Cardiac muscle cell (in vitro differentiated cells and primary cell): ENCODE measurements around the gene DLG1. TPM values are rescaled to one million over a fixed set of nuclear protein-coding genes. Genes with fewer than 3 reads are reported as not detected.
A peak's percentile ranks its signal among the peaks of the same experiment; 100 is the strongest.

Experiments
- DNase-seq, 2 donors: peaks; one replicate each; pipeline versions ENCODE4 v3.0.0 to v3.0.0-alpha.2; 2010 to 2017; ENCODE audit warnings: low read depth in 1 of 2, low spot score in 1 of 2
- H3K27ac ChIP-seq: fragments of 200-600 bp; sonication (generic); 2 replicates; pipeline ENCODE4 v1.5.1; 2016
- H3K27me3 ChIP-seq: fragments of 200-600 bp; sonication (generic); 2 replicates; pipeline ENCODE4 v1.6.0; 2016; ENCODE audit warnings: control low read depth
- H3K36me3 ChIP-seq: fragments of 200-600 bp; sonication (generic); 2 replicates; pipeline ENCODE4 v1.5.1; 2016; ENCODE audit warnings: control low read depth
- H3K4me1 ChIP-seq: fragments of 200-600 bp; sonication (generic); 2 replicates; pipeline ENCODE4 v1.8.1; 2017; ENCODE audit warnings: low read depth, mild to moderate bottlenecking, mixed run types
- H3K4me3 ChIP-seq: fragments of 200-600 bp; sonication (generic); 2 replicates; pipeline ENCODE4 v1.5.1; 2016; ENCODE audit warnings: mild to moderate bottlenecking
- H3K9me3 ChIP-seq: fragments of 200-600 bp; sonication (generic); 2 replicates; pipeline ENCODE4 v1.5.1; 2017; ENCODE audit warnings: low read depth, mild to moderate bottlenecking, control low read depth
- CTCF ChIP-seq: IDR thresholded peaks from 2 replicates; pipeline ENCODE4 v1.5.1; 2012; ENCODE audit warnings: low read depth, mild to moderate bottlenecking, low read length
- polyA plus RNA-seq: library from polyadenylated mRNA; unstranded; fragments of >200 nt; fragmentation: Nextera tagmentation; extraction: Ambion mirVana; gene quantifications from 2 replicates; pipeline ENCODE4 v1.2.1, GENCODE V29; 2016
- total RNA-seq: library from RNA; depleted of rRNA; stranded (reverse); fragments of >200 nt; gene quantifications from 2 replicates; pipeline ENCODE4 v1.2.3, GENCODE V29; 2016

DLG1 gene
- total and polyA plus RNA-seq, 2 experiments from 2014 or later, result 42.8 to 61.4 TPM

- H3K4me3 ChIP-seq, result no peak overlapping the region
- no peaks in the 10 kb centered on the region for H3K27me3 ChIP-seq
- peaks cover 11% of the 10 kb centered on the region for H3K4me1 ChIP-seq
- DNase-seq, result no peak
- H3K36me3 ChIP-seq, result peaks cover 3% of the 10 kb centered on the region
- H3K9me3 ChIP-seq, result no peaks in the 10 kb centered on the region
- H3K27ac ChIP-seq, result no peak overlapping the region
- no peak for TF ChIP-seq CTCF
These were observed 1.9 kb upstream of the DLG1 start for GRCh38 chr3:197300361-197300760.

- Histone ChIP-seq H3K27me3 (no peaks in the 10 kb centered on the region), H3K4me1 (peaks cover 11% of the 10 kb centered on the region), H3K4me3 (peak overlapping the region; percentile 82), H3K36me3 (peaks cover 8% of the 10 kb centered on the region), H3K27ac (peak overlapping the region; percentile 96), H3K9me3 (no peaks in the 10 kb centered on the region)
- TF ChIP-seq CTCF, result no peak
- peak; percentile 13 to 63 for DNase-seq
These were observed 788 bp upstream of the DLG1 start for GRCh38 chr3:197298945-197299854.

- no peak for TF ChIP-seq CTCF
- DNase-seq, result peak; percentile 91 to 93
- H3K27ac ChIP-seq, result peak overlapping the region; percentile 96
- H3K4me3 ChIP-seq, result peak overlapping the region; percentile 82
- H3K27me3 ChIP-seq, result no peaks in the 10 kb centered on the region
- no peaks in the 10 kb centered on the region for H3K9me3 ChIP-seq
- H3K36me3 ChIP-seq, result peaks cover 8% of the 10 kb centered on the region
- peaks cover 11% of the 10 kb centered on the region for H3K4me1 ChIP-seq
These were observed 704 bp downstream of the DLG1 start for GRCh38 chr3:197297476-197298340.

DNA sequence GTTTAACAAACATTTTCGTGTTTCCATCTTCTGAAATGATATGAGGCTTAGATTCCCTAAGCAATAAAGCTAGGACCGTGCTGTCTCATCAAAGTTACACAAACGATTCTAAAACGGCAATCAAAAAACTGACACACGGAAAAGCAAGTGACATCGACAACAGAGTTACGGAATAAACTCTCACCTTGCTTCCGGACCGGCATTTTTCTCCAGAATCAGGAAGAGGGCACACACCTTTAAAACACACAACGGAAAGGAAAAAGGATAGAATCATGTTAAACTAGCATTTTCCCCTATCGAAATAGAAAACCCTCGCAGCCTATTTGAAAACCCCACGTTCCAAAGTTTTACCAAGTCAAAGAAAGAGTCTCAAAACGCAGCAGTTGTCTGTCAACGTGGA, 1.4 kb downstream of the DLG1 start:
- no peak for TF ChIP-seq CTCF
- peak overlapping the region; percentile 96 for H3K27ac ChIP-seq
- H3K9me3 ChIP-seq, result no peaks in the 10 kb centered on the region
- H3K36me3 ChIP-seq, result peaks cover 13% of the 10 kb centered on the region
- peaks cover 11% of the 10 kb centered on the region for H3K4me1 ChIP-seq
- DNase-seq, result no peak
- H3K27me3 ChIP-seq, result no peaks in the 10 kb centered on the region
- peak overlapping the region; percentile 82 for H3K4me3 ChIP-seq

DNA sequence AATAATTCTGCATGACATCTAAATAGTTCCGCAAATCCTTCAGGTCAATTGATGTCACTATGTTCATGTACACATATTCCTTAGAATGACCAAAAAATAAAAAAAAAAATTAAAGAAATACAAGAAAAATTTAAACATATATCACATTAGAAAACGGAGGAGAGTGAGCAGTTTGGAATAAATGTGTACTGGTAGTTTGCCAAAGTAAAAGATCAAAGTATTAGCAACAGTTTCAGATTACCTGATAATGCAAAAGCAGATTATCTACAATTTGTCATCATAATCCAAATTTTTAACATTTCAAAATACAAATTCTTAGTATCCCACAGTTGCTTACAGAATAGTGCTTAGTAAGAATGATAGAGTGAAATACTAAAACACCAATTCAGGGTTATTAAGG, 1.9 kb downstream of the DLG1 start:
- DNase-seq, result no peak
- TF ChIP-seq CTCF, result no peak
- peak overlapping the region; percentile 82 for H3K4me3 ChIP-seq
- H3K9me3 ChIP-seq, result no peaks in the 10 kb centered on the region
- peaks cover 11% of the 10 kb centered on the region for H3K4me1 ChIP-seq
- no peak overlapping the region for H3K27ac ChIP-seq
- H3K36me3 ChIP-seq, result peaks cover 16% of the 10 kb centered on the region
- H3K27me3 ChIP-seq, result no peaks in the 10 kb centered on the region
